ENCODE data around the gene KIAA0825. TPM values are rescaled to one million over a fixed set of nuclear protein-coding genes. Genes with fewer than 3 reads are reported as not detected.

Gene KIAA0825
- total RNA-seq, 1 donor from 2014 or later = 0.62 TPM

GRCh38 chr5:94329115-94329514, 289.3 kb downstream of the KIAA0825 start:
- Mint-ChIP-seq H3K27ac (no peak overlapping the region), H3K27me3 (ENCODE audit: low read depth) (no peaks in the 10 kb centered on the region), H3K4me3 (ENCODE audit: low read depth) (no peak overlapping the region), H3K4me1 (ENCODE audit: low read depth) (no peaks in the 10 kb centered on the region), H3K9me3 (peaks cover 11% of the 10 kb centered on the region), H3K36me3 (ENCODE audit: low read depth) (no peaks in the 10 kb centered on the region)
- intact Hi-C loops (cut with micrococcal nuclease) = no loop called here
- no peak for DNase-seq (ENCODE audit: low spot score)

GRCh38 chr5:94326586-94326985, 291.8 kb downstream of the KIAA0825 start:
- Mint-ChIP-seq H3K4me3 (ENCODE audit: low read depth) (no peak overlapping the region), H3K4me1 (ENCODE audit: low read depth) (no peaks in the 10 kb centered on the region), H3K36me3 (ENCODE audit: low read depth) (no peaks in the 10 kb centered on the region), H3K27ac (no peak overlapping the region), H3K27me3 (ENCODE audit: low read depth) (no peaks in the 10 kb centered on the region), H3K9me3 (peaks cover 11% of the 10 kb centered on the region)
- intact Hi-C loops (cut with micrococcal nuclease) = no loop called here
- DNase-seq (ENCODE audit: low spot score) = no peak

DNA sequence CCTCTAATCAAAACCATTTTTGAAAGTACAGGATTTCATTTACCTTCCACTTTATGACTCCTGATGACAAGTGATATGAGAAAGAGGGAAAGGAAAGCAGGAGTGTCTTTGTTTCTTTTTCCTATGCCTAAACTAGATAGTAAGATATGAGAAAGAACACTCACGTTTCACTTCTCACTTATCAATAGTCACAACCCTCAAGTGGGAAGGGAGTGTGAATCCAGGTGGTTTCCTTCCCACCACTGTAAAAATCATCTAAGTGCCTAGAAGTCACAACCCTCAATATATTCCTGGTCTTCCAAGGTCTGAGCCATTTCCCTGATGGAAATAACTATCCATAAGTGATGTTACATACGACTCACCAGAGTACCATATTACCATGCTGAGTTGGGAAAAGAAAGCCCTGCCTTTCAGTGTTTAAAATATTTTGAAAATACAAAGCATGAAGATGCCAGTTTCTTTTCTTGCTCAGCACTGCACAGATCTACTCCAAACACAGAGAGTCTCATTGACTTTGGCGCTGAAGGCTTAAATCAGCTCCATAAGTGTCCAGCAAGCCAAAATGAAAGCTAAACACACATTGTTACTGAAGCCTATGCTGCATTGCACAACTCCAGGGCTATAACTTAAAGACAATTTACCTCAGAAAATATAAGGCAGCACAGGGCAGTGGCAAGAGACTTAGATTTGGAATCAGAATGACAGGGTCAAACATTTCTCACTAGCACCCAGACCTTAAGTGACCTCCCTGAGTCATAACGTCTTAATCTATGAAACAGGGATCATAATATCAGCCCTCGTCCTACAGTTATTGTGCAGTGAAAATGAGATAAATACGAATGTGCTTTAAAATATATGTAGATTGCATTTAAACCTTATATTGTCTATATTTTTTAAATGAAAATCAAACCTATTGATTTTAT, 301.2 kb downstream of the KIAA0825 start:
- DNase-seq (ENCODE audit: low spot score) = no peak
- Mint-ChIP-seq H3K36me3 (ENCODE audit: low read depth) (no peaks in the 10 kb centered on the region), H3K4me1 (ENCODE audit: low read depth) (no peaks in the 10 kb centered on the region), H3K27ac (no peak overlapping the region), H3K27me3 (ENCODE audit: low read depth) (no peaks in the 10 kb centered on the region), H3K4me3 (ENCODE audit: low read depth) (no peak overlapping the region), H3K9me3 (no peaks in the 10 kb centered on the region)
- intact Hi-C loops (cut with micrococcal nuclease) = no loop called here

GRCh38 chr5:94314460-94315131, 303.8 kb downstream of the KIAA0825 start:
- no peaks in the 10 kb centered on the region for H3K36me3 Mint-ChIP-seq (ENCODE audit: low read depth)
- H3K27me3 Mint-ChIP-seq (ENCODE audit: low read depth) = no peaks in the 10 kb centered on the region
- DNase-seq (ENCODE audit: low spot score) = no peak
- intact Hi-C loops (cut with micrococcal nuclease) = no loop called here
- H3K9me3 Mint-ChIP-seq = no peaks in the 10 kb centered on the region
- H3K4me1 Mint-ChIP-seq (ENCODE audit: low read depth) = no peaks in the 10 kb centered on the region
- H3K27ac Mint-ChIP-seq = no peak overlapping the region
- H3K4me3 Mint-ChIP-seq (ENCODE audit: low read depth) = no peak overlapping the region

- intact Hi-C loops (cut with micrococcal nuclease) = no loop called here
- H3K4me1 Mint-ChIP-seq (ENCODE audit: low read depth) = no peaks in the 10 kb centered on the region
- H3K27me3 Mint-ChIP-seq (ENCODE audit: low read depth) = no peaks in the 10 kb centered on the region
- no peak overlapping the region for H3K4me3 Mint-ChIP-seq (ENCODE audit: low read depth)
- no peak overlapping the region for H3K27ac Mint-ChIP-seq
- no peaks in the 10 kb centered on the region for H3K9me3 Mint-ChIP-seq
- no peak for DNase-seq (ENCODE audit: low spot score)
- H3K36me3 Mint-ChIP-seq (ENCODE audit: low read depth) = no peaks in the 10 kb centered on the region
These were observed 304.7 kb downstream of the KIAA0825 start for GRCh38 chr5:94313696-94314095.

- no peaks in the 10 kb centered on the region for H3K9me3 Mint-ChIP-seq
- no peak for DNase-seq (ENCODE audit: low spot score)
- intact Hi-C loops (cut with micrococcal nuclease) = no loop called here
- H3K27me3 Mint-ChIP-seq (ENCODE audit: low read depth) = no peaks in the 10 kb centered on the region
- H3K4me3 Mint-ChIP-seq (ENCODE audit: low read depth) = no peak overlapping the region
- no peaks in the 10 kb centered on the region for H3K36me3 Mint-ChIP-seq (ENCODE audit: low read depth)
- H3K4me1 Mint-ChIP-seq (ENCODE audit: low read depth) = no peaks in the 10 kb centered on the region
- H3K27ac Mint-ChIP-seq = no peak overlapping the region
These were observed 305.2 kb downstream of the KIAA0825 start for GRCh38 chr5:94313188-94313587.

- no peaks in the 10 kb centered on the region for H3K9me3 Mint-ChIP-seq
- no peaks in the 10 kb centered on the region for H3K4me1 Mint-ChIP-seq (ENCODE audit: low read depth)
- no peak overlapping the region for H3K27ac Mint-ChIP-seq
- H3K36me3 Mint-ChIP-seq (ENCODE audit: low read depth) = no peaks in the 10 kb centered on the region
- no peaks in the 10 kb centered on the region for H3K27me3 Mint-ChIP-seq (ENCODE audit: low read depth)
- intact Hi-C loops (cut with micrococcal nuclease) = no loop called here
- no peak for DNase-seq (ENCODE audit: low spot score)
- no peak overlapping the region for H3K4me3 Mint-ChIP-seq (ENCODE audit: low read depth)
These were observed 306.1 kb downstream of the KIAA0825 start for GRCh38 chr5:94312298-94312697.

DNA sequence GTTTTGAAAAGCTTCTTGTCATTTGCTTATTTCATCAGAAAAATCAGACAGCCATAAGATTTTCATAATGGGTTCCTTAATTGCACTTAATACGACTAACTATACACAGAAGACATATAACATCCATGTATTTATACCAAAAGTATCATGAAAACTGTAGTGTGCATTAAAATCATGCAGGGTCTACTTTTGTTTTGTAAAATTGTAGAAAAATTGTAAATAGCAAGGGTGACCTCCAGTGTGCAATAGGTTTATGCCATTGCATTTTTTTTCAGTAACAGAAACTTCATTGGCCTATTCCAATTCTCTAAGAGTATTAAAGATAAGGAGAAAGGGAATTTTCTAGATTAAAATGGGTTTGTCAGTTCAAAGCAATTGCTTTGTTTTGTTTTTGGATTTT, 307.6 kb downstream of the KIAA0825 start:
- DNase-seq (ENCODE audit: low spot score) = no peak
- no peak overlapping the region for H3K4me3 Mint-ChIP-seq (ENCODE audit: low read depth)
- H3K4me1 Mint-ChIP-seq (ENCODE audit: low read depth) = no peaks in the 10 kb centered on the region
- H3K9me3 Mint-ChIP-seq = no peaks in the 10 kb centered on the region
- H3K27me3 Mint-ChIP-seq (ENCODE audit: low read depth) = no peaks in the 10 kb centered on the region
- no peaks in the 10 kb centered on the region for H3K36me3 Mint-ChIP-seq (ENCODE audit: low read depth)
- no peak overlapping the region for H3K27ac Mint-ChIP-seq
- intact Hi-C loops (cut with micrococcal nuclease) = no loop called here

GRCh38 chr5:94309141-94309540, 309.3 kb downstream of the KIAA0825 start:
- DNase-seq (ENCODE audit: low spot score) = no peak
- Mint-ChIP-seq H3K4me3 (ENCODE audit: low read depth) (no peak overlapping the region), H3K9me3 (no peaks in the 10 kb centered on the region), H3K4me1 (ENCODE audit: low read depth) (no peaks in the 10 kb centered on the region), H3K27ac (no peak overlapping the region), H3K36me3 (ENCODE audit: low read depth) (no peaks in the 10 kb centered on the region), H3K27me3 (ENCODE audit: low read depth) (no peaks in the 10 kb centered on the region)
- intact Hi-C loops (cut with micrococcal nuclease) = no loop called here

- no peaks in the 10 kb centered on the region for H3K36me3 Mint-ChIP-seq (ENCODE audit: low read depth)
- no peak for DNase-seq (ENCODE audit: low spot score)
- H3K4me3 Mint-ChIP-seq (ENCODE audit: low read depth) = no peak overlapping the region
- no peak overlapping the region for H3K27ac Mint-ChIP-seq
- no peaks in the 10 kb centered on the region for H3K27me3 Mint-ChIP-seq (ENCODE audit: low read depth)
- no peaks in the 10 kb centered on the region for H3K9me3 Mint-ChIP-seq
- H3K4me1 Mint-ChIP-seq (ENCODE audit: low read depth) = no peaks in the 10 kb centered on the region
- intact Hi-C loops (cut with micrococcal nuclease) = no loop called here
These were observed 310.0 kb downstream of the KIAA0825 start for GRCh38 chr5:94308442-94308841.

DNA sequence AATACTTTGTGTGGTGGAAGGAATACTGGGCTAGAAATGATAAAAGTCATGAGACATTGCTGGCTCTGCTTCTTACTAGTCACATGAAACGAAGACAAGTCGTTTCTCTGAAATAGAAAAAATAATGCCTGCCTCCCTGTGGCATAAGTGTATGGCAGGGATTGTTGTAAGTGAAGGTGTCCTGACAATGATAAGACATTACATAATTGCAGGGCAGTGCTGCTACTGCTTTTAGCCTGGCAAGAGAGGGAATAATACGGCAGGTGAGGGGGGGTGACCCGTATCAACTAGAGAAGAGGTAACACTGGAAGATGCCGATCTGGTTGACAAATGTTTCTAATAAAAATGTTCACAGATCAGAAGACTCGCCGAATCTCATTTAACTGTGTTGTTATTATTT, 314.3 kb downstream of the KIAA0825 start:
- Mint-ChIP-seq H3K27me3 (ENCODE audit: low read depth) (no peaks in the 10 kb centered on the region), H3K9me3 (no peaks in the 10 kb centered on the region), H3K4me1 (ENCODE audit: low read depth) (no peaks in the 10 kb centered on the region), H3K4me3 (ENCODE audit: low read depth) (no peak overlapping the region), H3K36me3 (ENCODE audit: low read depth) (no peaks in the 10 kb centered on the region), H3K27ac (no peak overlapping the region)
- DNase-seq (ENCODE audit: low spot score) = no peak
- intact Hi-C loops (cut with micrococcal nuclease) = no loop called here

- H3K4me3 Mint-ChIP-seq (ENCODE audit: low read depth) = no peak overlapping the region
- H3K9me3 Mint-ChIP-seq = peaks cover 12% of the 10 kb centered on the region
- intact Hi-C loops (cut with micrococcal nuclease) = no loop called here
- H3K4me1 Mint-ChIP-seq (ENCODE audit: low read depth) = no peaks in the 10 kb centered on the region
- DNase-seq (ENCODE audit: low spot score) = no peak
- H3K36me3 Mint-ChIP-seq (ENCODE audit: low read depth) = no peaks in the 10 kb centered on the region
- H3K27ac Mint-ChIP-seq = no peak overlapping the region
- peaks cover 3% of the 10 kb centered on the region for H3K27me3 Mint-ChIP-seq (ENCODE audit: low read depth)
These were observed 329.5 kb downstream of the KIAA0825 start for GRCh38 chr5:94288937-94289336.

GRCh38 chr5:94285984-94286383, 332.4 kb downstream of the KIAA0825 start:
- H3K4me1 Mint-ChIP-seq (ENCODE audit: low read depth) = no peaks in the 10 kb centered on the region
- no peak overlapping the region for H3K4me3 Mint-ChIP-seq (ENCODE audit: low read depth)
- no peaks in the 10 kb centered on the region for H3K36me3 Mint-ChIP-seq (ENCODE audit: low read depth)
- intact Hi-C loops (cut with micrococcal nuclease) = no loop called here
- no peak for DNase-seq (ENCODE audit: low spot score)
- no peak overlapping the region for H3K27ac Mint-ChIP-seq
- no peaks in the 10 kb centered on the region for H3K9me3 Mint-ChIP-seq
- peaks cover 3% of the 10 kb centered on the region for H3K27me3 Mint-ChIP-seq (ENCODE audit: low read depth)

All from activated T-helper 2 cell treated with anti-CD3 and anti-CD28 coated beads, Interferon-gamma antibody, Interleukin-2, Interleukin-4, amounts not matched to agents 10 μg/mL and 5 μg/mL and 100 μg/mL, durations not matched to agents 14 hours and 24 hours and 36 hours (primary cell).